ENCODE results near the gene NT5C2.

DNA sequence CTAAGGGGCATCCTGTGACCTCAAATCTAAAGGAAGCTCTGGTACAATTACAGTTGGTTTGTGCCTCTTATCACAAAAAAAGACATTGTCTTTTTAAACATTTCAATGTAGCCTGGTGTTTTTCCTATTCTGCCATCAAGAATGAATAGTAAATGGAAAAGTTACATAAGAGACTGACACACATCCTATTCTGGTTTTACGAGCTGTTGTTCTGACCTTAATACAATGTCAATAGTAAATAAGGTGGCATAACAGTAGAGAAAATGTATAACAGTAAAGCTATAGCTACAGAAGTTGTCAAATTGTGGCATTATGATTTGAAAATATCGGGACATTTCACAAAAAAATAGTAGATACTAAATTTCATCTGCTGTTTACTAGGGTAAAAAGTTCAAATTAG lies 88.4 kb downstream of the NT5C2 start:
- TF ChIP-seq, protein P1, sequence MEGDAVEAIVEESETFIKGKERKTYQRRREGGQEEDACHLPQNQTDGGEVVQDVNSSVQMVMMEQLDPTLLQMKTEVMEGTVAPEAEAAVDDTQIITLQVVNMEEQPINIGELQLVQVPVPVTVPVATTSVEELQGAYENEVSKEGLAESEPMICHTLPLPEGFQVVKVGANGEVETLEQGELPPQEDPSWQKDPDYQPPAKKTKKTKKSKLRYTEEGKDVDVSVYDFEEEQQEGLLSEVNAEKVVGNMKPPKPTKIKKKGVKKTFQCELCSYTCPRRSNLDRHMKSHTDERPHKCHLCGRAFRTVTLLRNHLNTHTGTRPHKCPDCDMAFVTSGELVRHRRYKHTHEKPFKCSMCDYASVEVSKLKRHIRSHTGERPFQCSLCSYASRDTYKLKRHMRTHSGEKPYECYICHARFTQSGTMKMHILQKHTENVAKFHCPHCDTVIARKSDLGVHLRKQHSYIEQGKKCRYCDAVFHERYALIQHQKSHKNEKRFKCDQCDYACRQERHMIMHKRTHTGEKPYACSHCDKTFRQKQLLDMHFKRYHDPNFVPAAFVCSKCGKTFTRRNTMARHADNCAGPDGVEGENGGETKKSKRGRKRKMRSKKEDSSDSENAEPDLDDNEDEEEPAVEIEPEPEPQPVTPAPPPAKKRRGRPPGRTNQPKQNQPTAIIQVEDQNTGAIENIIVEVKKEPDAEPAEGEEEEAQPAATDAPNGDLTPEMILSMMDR (conservative IDR thresholded peaks at IDR 0.05 in 1 of 2, IDR thresholded peaks at IDR 0.05 in 1 of 2; ENCODE audit: low read depth in 1 of 2, low read length in 2 of 2): no peak
- TF ChIP-seq EZH2 (IDR thresholded peaks at IDR 0.05; ENCODE audit: low read length, missing control alignments): no peak

Measured in fibroblast of lung (primary cell).